ENCODE results near the gene TOM1.

The TOM1 gene

DNA sequence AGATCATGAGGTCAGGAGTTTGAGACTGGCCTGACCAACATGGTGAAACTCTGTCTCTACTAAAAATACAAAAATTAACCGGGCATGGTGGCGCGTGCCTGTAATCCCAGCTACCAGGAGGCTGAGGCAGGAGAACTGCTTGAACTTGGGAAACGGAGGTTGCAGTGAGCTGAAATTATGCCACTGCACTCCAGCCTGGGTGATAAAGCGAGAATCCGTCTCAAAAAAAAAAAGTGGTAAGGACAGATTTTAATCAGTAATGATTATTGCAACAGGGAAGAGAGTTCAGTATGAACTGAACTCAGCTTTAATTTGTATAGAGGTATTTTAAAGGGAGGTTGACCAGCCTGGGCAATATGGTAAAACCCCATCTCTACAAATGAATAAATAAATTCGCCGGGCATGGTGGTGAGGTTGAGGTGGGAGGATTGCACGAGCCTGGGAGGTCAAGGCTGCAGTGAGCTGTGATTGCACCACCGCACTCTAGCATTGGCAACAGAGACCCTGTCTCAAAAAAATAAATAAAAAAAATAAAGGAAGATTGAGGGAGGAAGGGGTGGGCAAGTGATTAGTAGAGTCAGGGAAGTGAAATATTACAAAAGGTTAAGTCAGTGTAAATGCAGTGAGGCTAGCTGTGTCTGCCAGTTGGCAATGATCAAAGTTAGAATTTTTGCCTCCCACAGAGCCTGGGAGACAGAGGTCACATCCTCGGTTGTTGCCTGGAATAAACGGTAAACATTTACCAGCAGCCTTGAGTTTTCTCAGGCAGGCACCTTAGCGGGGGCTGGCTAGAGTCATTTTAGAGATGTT, 97.6 kb downstream of the TOM1 start:
- DNase-seq (ENCODE audit: low spot score): no peak
- in situ Hi-C loops (cut with MboI; ENCODE audit: low pct_unique_long_range_greater_than_20kb, low sequenced_read_pairs, unreplicated experiment): no loop called here
- TF ChIP-seq CTCF (IDR thresholded peaks at IDR 0.05; ENCODE audit: extremely low read depth, insufficient read depth, missing control alignments): no peak

All from GM13977 (cell line).